Panc1 (cell line): ENCODE data around the gene SERGEF.

Source experiments
- CTCF ChIP-seq: fragments of 450-650 bp; IDR thresholded peaks from 2 replicates; pipeline ENCODE4 v1.5.1; 2017; ENCODE audit warnings: mild to moderate bottlenecking
- POLR2AphosphoS5 ChIP-seq: IDR thresholded peaks from 2 replicates; pipeline ENCODE4 v1.6.1; 2012; ENCODE audit warnings: mild to moderate bottlenecking, low read depth, low read length, moderate library complexity

- TF ChIP-seq CTCF (no peak), POLR2AphosphoS5 (no peak)
These were observed 11.7 kb downstream of the SERGEF start for GRCh38 chr11:18001191-18001590.
